ENCODE results near the gene SLC24A4. TPM values are rescaled to one million over a fixed set of nuclear protein-coding genes. Genes with fewer than 3 reads are reported as not detected.

SLC24A4 gene
- polyA plus RNA-seq, 1 donor from 2014 or later: 0.17 TPM

DNA sequence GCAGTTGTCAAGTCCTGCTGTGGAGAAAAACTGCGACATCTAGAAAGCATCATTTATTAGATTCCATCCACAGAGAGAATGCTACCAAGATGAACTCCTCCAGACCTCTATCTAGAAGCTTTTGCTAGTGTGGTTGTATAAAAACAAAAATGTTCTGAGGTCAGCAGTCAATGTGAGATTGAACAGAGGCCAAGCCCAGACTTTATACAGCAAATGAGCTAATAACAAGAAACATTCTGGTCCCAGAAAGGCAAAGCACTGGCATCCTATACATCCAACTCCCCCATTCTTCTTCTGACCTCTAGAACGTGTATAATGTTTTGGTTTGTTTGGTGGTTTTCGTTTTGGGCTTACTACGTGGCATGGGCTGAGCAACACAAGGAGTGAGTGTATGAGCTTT is 163.9 kb downstream of the SLC24A4 start:
- Histone ChIP-seq H3K27me3 (ENCODE audit: insufficient read depth, low read depth, low read length) (no peaks in the 10 kb centered on the region), H3K27ac (ENCODE audit: low read length) (no peak overlapping the region), H3F3A (ENCODE audit: insufficient read depth, low read length, poor library complexity, severe bottlenecking) (no peaks in the 10 kb centered on the region), H3K9me3 (ENCODE audit: low read length) (no peaks in the 10 kb centered on the region), H3K79me2 (replicated peaks; ENCODE audit: insufficient read depth, low read length) (no peaks in the 10 kb centered on the region), H3K9me2 (ENCODE audit: insufficient read depth, low read length) (no peaks in the 10 kb centered on the region), H4K20me1 (ENCODE audit: insufficient read depth) (no peaks in the 10 kb centered on the region), H2AFZ (ENCODE audit: low read depth, low read length) (no peak overlapping the region), H3K4me3 (ENCODE audit: low read length) (no peak overlapping the region), H3K4me2 (ENCODE audit: low read length) (no peak overlapping the region), H3K36me3 (ENCODE audit: insufficient read depth, low read length) (no peaks in the 10 kb centered on the region), H3K9ac (ENCODE audit: low read length) (no peak overlapping the region)
- no peak for TF ChIP-seq EP300 (conservative IDR thresholded peaks at IDR 0.05; ENCODE audit: poor library complexity, severe bottlenecking)
- TF ChIP-seq SMC3 (conservative IDR thresholded peaks at IDR 0.05; ENCODE audit: poor library complexity): no peak
- TF ChIP-seq RAD21 (conservative IDR thresholded peaks at IDR 0.05): no peak
- TF ChIP-seq, protein P1, sequence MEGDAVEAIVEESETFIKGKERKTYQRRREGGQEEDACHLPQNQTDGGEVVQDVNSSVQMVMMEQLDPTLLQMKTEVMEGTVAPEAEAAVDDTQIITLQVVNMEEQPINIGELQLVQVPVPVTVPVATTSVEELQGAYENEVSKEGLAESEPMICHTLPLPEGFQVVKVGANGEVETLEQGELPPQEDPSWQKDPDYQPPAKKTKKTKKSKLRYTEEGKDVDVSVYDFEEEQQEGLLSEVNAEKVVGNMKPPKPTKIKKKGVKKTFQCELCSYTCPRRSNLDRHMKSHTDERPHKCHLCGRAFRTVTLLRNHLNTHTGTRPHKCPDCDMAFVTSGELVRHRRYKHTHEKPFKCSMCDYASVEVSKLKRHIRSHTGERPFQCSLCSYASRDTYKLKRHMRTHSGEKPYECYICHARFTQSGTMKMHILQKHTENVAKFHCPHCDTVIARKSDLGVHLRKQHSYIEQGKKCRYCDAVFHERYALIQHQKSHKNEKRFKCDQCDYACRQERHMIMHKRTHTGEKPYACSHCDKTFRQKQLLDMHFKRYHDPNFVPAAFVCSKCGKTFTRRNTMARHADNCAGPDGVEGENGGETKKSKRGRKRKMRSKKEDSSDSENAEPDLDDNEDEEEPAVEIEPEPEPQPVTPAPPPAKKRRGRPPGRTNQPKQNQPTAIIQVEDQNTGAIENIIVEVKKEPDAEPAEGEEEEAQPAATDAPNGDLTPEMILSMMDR (IDR thresholded peaks at IDR 0.05; ENCODE audit: poor library complexity, severe bottlenecking): no peak
- no peak for TF ChIP-seq MXI1 (conservative IDR thresholded peaks at IDR 0.05; ENCODE audit: poor library complexity, severe bottlenecking)
- no peak for TF ChIP-seq POLR2AphosphoS5 (IDR thresholded peaks at IDR 0.05)
- TF ChIP-seq TAF1 (IDR thresholded peaks at IDR 0.05; ENCODE audit: low read depth): no peak
- TF ChIP-seq, protein P2, sequence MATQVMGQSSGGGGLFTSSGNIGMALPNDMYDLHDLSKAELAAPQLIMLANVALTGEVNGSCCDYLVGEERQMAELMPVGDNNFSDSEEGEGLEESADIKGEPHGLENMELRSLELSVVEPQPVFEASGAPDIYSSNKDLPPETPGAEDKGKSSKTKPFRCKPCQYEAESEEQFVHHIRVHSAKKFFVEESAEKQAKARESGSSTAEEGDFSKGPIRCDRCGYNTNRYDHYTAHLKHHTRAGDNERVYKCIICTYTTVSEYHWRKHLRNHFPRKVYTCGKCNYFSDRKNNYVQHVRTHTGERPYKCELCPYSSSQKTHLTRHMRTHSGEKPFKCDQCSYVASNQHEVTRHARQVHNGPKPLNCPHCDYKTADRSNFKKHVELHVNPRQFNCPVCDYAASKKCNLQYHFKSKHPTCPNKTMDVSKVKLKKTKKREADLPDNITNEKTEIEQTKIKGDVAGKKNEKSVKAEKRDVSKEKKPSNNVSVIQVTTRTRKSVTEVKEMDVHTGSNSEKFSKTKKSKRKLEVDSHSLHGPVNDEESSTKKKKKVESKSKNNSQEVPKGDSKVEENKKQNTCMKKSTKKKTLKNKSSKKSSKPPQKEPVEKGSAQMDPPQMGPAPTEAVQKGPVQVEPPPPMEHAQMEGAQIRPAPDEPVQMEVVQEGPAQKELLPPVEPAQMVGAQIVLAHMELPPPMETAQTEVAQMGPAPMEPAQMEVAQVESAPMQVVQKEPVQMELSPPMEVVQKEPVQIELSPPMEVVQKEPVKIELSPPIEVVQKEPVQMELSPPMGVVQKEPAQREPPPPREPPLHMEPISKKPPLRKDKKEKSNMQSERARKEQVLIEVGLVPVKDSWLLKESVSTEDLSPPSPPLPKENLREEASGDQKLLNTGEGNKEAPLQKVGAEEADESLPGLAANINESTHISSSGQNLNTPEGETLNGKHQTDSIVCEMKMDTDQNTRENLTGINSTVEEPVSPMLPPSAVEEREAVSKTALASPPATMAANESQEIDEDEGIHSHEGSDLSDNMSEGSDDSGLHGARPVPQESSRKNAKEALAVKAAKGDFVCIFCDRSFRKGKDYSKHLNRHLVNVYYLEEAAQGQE (IDR thresholded peaks at IDR 0.05; ENCODE audit: borderline replicate concordance): no peak
- TF ChIP-seq EZH2 (IDR thresholded peaks at IDR 0.05; ENCODE audit: borderline replicate concordance, insufficient read depth, low read length, poor library complexity, severe bottlenecking): no peak

DNA sequence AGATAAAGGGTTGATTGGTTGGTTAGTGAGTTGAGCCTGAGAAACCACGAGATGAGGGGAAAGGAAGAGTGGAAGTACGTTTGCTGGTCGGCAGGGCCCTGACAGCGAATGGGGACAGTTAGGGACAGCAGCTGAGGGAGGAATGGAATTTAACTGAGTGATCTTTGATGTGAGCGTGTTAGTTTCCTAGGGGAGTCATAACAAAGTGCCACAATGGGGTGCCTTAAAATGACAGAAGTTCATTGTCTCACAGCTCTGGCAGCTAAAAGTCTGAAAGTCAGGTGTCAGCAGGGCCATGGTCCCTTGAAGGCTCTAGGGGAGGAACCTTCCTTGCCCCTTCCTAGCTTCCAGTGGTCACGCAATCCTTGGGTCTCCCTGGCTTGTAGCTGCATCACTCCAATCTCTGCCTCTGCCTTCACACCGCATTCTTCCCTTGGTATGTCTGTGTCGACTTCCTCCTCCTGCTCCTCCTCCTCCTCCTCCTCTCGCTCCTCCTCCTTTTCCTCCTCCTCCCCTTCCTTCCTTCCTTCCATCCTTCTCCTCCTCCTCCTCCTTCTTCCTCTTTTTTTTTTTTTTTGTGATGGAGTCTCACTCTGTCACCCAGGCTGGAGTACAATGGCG is 164.7 kb downstream of the SLC24A4 start:
- no peaks in the 10 kb centered on the region for H3K9me2 ChIP-seq (ENCODE audit: insufficient read depth, low read length)
- no peaks in the 10 kb centered on the region for H4K20me1 ChIP-seq (ENCODE audit: insufficient read depth)
- no peak overlapping the region for H3K27ac ChIP-seq (ENCODE audit: low read length)
- H3K4me2 ChIP-seq (ENCODE audit: low read length): no peak overlapping the region
- no peak overlapping the region for H3K9ac ChIP-seq (ENCODE audit: low read length)
- no peaks in the 10 kb centered on the region for H3K9me3 ChIP-seq (ENCODE audit: low read length)
- no peak overlapping the region for H3K4me3 ChIP-seq (ENCODE audit: low read length)
- H2AFZ ChIP-seq (ENCODE audit: low read depth, low read length): no peak overlapping the region
- H3K79me2 ChIP-seq (replicated peaks; ENCODE audit: insufficient read depth, low read length): no peaks in the 10 kb centered on the region
- TF ChIP-seq, protein P1 (IDR thresholded peaks at IDR 0.05; ENCODE audit: poor library complexity, severe bottlenecking): no peak
- no peak for TF ChIP-seq TAF1 (IDR thresholded peaks at IDR 0.05; ENCODE audit: low read depth)
- H3K27me3 ChIP-seq (ENCODE audit: insufficient read depth, low read depth, low read length): no peaks in the 10 kb centered on the region
- no peaks in the 10 kb centered on the region for H3F3A ChIP-seq (ENCODE audit: insufficient read depth, low read length, poor library complexity, severe bottlenecking)
- no peaks in the 10 kb centered on the region for H3K36me3 ChIP-seq (ENCODE audit: insufficient read depth, low read length)

Measured in neural cell (in vitro differentiated cells).